K562 (cell line): ENCODE data around the gene OCEL1.

Experiments used
- HDAC2 ChIP-seq: fragments of 450-650 bp; IDR thresholded peaks from 2 replicates; pipeline ENCODE4 v1.6.1; 2016; ENCODE audit warnings: mild to moderate bottlenecking
- POLR2A ChIP-seq: fragments of 450-650 bp; conservative IDR thresholded peaks from 2 replicates; pipeline ENCODE4 v1.6.1; 2016

- TF ChIP-seq HDAC2 (no peak), POLR2A (no peak)
These were observed 38.6 kb downstream of the OCEL1 start, which contains the start of gene USHBP1 for GRCh38 chr19:17264641-17264979.
